Activated CD4-positive, CD25-positive, alpha-beta regulatory T cell treated with anti-CD3 and anti-CD28 coated beads, Interleukin-2, amount 50 U/mL, for 24 hours (primary cell): Measurements from ENCODE around the gene SHH.

Experiments used
- ATAC-seq, 2 donors: fragments of 150-1000 bp; cut with Tn5 transposase; one replicate each; pipeline ENCODE4 v1.10.0; 2021; ENCODE audit warnings: mild to moderate bottlenecking in 1 of 2, moderate library complexity in 1 of 2

SHH gene

DNA sequence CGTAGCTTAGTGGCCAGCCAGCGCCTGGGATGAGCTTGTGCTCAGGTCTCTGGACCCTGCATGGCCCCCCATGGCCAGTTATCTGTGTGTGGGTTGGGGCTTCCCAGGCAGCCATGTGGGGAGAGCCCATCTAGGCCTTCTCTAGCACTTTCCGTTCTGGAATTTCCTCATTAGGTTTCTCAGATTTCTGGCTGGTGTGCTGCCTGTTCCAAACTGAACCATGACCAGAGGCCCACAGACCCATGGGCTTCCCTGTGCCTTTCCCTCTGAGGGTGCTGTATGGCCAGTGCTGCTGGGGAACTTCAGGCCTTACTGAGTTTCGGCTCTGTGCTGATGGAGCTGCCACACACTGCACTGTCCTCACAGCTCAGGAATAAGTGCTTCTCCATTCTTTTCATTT lies 50.2 kb downstream of the SHH start:
- no peak for ATAC-seq

DNA sequence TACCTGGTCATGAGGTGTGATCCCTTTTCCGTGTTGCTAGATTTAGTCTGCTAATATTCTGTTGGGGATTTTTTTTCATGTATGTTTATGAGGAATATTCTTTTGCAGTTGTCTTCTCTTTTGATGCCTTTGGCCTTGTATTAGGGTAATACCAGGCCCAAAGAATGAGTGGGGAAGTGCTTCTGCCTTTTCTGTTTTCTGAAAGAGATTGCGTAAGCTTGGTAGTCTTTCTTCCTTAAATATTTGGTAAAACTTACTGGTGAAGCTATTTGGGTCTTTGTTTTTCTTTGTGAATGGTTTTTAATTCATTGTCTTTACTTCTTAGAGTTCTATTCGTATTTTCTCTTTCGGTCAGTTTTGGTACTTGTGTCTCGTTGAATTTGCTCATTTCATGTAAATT lies 51.1 kb downstream of the SHH start:
- ATAC-seq: no peak

DNA sequence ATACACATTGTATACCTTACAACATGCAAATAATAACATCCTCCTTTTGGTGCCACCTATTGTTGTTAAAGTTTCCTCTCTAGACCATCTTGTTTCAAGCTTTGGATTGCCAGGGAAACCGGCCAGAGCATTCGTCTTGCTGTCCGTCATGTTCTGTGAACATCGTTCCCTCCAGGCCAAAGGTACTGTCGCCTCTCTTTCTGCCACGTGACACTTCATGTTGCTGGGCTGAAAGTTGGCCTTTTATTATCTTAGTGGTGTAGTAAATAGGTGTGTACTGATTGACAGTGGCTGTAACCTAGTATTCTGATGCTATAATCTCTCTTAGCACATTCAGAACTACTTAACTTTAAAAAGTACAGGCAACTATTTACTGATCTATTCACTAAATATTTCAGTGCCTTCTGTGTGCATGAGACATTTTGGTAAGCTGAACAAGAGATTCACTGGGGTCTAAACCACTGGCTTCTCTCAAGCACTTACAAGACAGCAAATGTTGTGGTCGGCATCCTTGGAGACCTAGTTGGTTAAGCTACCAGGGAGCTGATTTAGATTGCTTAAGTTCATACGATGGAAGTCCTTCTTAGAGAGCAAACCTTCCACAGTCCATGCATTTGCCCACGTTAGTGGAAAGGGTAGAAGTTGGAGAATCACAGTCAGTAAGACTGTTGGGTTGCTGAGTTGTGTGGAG lies 52.4 kb downstream of the SHH start:
- ATAC-seq: no peak

DNA sequence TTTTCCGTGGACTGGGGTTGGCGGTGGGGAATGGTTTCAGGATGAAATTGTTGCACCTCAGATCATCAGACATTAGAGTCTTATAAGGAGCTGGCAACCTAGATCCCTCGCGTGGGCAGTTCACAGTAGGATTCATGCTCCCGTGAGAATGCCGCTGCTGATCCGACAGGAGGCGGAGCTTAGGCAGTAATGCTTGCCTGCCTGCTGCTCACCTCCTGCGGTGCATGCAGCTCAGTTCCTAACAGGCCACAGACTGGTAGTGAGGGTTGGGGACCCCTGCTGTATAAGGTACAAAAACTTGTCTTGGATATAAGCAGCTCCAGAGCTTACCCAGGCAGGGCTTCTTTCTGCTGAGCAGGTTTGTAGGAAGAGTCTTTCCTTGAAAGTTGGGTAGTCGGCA lies 53.9 kb downstream of the SHH start:
- ATAC-seq: no peak

DNA sequence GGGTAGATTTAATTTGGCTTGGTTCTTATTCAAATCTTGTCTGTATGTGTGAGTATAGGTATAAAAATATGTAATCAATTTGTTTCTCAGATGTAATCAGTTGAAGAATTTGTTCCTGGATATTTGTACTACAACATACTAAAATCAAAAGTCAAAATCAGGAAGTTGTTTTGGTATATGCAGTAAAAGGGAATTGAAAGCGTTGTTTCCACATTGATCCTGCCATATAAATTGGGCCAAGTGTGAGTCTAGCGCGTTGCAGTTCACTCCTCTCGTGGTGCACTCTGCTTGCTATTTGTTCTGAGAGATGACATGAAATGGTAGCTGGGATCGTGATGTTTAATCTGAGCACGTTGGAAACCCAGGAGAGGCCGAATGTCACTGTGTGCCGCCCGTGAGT lies 55.9 kb downstream of the SHH start:
- ATAC-seq: no peak

DNA sequence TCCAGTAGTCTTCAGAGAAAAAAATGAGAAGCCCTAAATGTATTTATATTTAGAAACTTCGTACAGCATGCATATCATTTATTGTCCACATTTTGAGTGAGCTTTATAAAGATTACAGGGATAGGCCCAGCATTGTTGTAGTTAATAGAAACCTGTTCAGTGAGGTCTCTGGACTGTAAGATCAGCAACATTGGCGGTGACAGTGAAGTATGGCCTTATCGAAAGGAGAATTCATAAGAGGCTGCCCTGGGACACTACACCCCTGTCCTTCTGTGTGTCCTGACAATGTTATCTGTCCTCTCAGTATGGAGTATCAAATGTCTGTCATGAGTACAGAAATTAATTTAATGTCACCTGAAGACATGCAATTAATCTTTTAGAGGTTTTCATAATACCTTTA lies 57.2 kb downstream of the SHH start:
- no peak for ATAC-seq

DNA sequence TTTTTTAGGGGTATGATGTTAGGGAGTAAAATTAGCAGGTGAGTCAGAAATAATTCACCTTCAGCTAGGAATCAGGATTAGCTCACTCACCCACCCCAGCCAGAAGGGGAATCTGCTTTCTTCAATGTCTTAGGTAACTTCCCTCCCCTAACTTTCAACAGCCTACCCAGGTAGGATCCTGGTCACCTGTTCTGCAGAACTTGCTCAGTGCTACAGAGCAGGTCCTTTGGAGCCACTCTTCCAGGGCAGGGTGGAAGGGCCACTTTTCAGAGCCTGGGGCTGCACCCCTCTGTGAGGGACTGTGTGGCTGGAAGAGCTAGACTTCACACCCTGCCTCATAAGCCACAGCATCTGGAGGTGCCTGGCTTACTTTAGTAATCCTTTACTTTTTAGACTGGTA lies 58.1 kb downstream of the SHH start:
- ATAC-seq: peak; percentile 17 to 20

DNA sequence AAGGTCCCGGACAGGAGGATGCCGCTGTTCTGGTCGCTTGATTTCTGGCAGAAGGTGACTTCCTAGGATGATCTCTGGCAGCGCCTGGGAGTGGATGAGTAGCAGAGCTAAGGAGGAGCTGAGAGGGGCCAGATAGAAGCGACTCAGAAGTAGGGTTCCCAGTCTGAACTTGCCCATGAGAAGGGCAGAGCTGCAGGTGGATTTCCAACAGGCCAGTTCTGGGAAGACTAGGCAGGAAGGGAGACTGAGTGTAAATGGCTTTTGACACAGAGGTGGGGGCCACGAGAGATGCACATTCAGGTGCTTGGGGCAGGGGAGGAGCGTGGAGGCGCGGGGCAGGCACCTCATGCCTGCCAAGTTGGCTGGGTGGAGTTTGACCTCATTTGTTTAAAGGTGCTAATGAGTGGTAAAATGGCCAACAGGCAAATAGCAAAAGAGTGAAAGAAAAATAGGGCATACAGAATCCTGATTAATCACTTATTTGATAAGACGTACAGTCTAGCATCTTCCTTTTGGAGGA lies 58.8 kb downstream of the SHH start:
- ATAC-seq: no peak

DNA sequence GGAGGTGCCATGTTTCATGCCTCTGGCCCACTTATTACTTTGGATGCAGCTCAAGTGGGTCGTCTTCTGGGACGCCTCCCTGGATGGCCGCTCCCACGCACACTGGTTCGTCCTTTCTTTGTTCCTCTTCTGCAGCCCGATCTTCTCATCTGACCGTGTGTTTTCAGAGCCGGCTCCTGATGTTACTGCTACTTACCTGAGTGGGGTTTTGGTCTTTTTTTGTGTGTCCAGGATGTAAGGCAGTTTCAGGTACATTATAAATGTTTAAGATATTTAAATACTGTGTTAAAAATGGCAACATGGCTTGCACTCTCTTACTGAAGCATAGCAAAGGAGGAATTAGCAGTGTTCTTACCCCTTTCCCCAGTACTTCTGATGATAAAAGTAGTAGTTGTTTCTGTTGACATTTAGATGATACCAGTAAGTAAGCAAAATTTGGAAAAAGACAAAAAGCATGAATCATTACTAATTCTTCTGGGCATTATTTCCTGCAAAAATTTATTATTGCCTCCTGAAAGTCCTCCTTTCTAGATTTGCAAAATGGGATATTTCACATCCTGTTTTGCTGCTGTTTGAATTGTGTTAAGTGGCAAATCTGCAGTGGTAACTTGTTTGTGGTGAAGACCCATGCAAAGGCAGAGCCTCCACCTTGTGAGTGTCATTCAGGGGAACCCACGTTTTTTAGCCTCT lies 59.4 kb downstream of the SHH start:
- no peak for ATAC-seq

DNA sequence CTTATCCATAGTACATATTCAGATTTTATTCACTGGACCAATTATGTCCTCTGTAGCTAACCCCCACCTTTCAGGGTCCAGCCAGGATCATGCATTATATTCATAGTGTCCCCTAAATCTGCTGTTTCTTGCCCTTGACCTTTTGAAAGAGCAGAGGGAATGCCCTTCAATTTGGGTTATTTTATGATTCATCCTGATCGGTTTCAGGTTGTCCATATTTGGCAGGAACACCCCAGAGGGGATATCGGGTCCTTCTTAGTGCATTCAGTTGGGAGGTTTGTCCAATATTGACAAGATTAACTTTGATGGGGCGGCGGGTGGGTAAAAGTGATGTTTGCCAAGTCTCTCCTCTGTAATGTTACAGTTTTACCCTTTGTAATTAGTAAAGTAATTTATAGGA lies 60.9 kb downstream of the SHH start:
- ATAC-seq: no peak

DNA sequence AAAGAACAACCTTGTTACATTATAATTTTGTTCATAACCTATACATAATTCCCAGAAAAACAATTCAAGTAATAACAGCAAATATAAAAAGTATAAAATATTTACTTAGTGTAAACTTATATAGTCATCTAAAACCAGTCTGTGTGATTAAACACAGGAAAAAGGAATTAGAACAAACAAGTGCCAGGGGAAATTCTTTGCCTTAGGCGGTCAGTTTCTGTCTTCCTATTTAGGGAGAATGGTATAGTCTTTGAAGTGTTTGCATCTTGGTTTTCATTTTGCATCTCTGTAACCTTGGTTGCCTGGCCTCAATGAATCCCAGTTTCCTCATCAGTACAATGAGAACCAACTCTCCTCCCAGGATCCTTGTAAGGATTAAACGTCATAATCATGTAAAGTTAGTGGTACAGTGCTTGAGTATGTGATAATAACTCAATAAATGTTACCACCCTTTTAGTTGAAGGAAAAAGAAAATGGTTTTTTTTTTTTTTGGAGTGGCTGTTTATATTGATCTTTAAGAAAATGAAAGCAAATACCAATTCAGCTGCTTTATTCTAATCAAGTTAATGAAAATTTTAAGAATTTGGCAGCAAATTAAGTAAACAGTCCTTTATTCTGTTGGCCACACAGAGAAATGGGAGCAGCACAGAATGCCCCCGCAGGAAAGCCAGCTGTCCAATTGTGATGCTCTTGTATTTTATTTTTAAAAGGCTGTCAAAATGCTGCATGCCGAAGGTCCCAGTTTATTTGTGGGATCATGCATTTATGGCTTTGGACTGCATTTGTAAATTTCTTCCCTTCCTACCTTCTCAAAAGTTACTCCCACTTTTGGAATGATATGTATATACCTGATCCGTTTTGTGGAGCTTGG lies 61.8 kb downstream of the SHH start:
- no peak for ATAC-seq
